HepG2 (cell line): ENCODE data around the gene IFT27. TPM values are rescaled to one million over a fixed set of nuclear protein-coding genes. Genes with fewer than 3 reads are reported as not detected.

Experiments
- ATAC-seq: fragments of 200-7000 bp; cut with Tn5 transposase; 3 replicates; pipeline ENCODE4 v1.9.1; 2020; ENCODE audit warnings: mild to moderate bottlenecking, moderate library complexity
- BruUV-seq: library from RNA; stranded (reverse); fragments of 400-500 nt; replicated peaks from 2 replicates; lab custom pipeline; 2021; lab: Mats Ljungman, UMichigan
- CTCF ChIA-PET: fragments of 300-600 bp; formaldehyde crosslinking; extraction: SDS; loops from one replicate; lab custom pipeline; 2021; ENCODE audit warnings: low total read pairs, inconsistent platforms, low intra/inter-chr PET ratio; lab: Yijun Ruan, JAX
- POLR2A ChIA-PET: fragments of 350-600 bp; sonication (Branson Sonifier 250); formaldehyde crosslinking; loops from one replicate; lab custom pipeline; 2020; ENCODE audit warnings: antibody characterized with exemption, inconsistent platforms; lab: Yijun Ruan, JAX
- DNase-seq: peaks from one replicate; pipeline ENCODE4 v3.0.0-alpha.2; 2015; ENCODE audit warnings: low spot score
- FAIRE-seq: peaks from 3 replicates; lab custom pipeline; 2011; peaks lifted over from hg19 to GRCh38; lab: Jason Lieb, UNC
- H2AFZ ChIP-seq: one replicate; pipeline ENCODE4 v1.6.1; 2011; ENCODE audit warnings: low read length, inconsistent platforms
- H3K27ac ChIP-seq: fragments of 300-600 bp; 3 replicates; pipeline ENCODE4 v1.8.0; 2011; ENCODE audit warnings: mixed run types, mild to moderate bottlenecking, mixed read lengths, low read length, inconsistent platforms; ENCODE audit not compliant: insufficient read depth; ENCODE audit errors: extremely low read length
- H3K27me3 ChIP-seq, 2 experiments: fragments of 200-600 bp in 1 of 2; 2 replicates in 1 of 2; 3 replicates in 1 of 2; pipeline versions ENCODE4 v1.6.0 to v1.8.0; 2011; ENCODE audit warnings: low read length in 2 of 2, mild to moderate bottlenecking in 2 of 2, moderate library complexity in 2 of 2, inconsistent platforms in 1 of 2; ENCODE audit not compliant: insufficient read depth in 2 of 2, control insufficient read depth in 1 of 2
- H3K36me3 ChIP-seq, 2 experiments: fragments of 200-600 bp in 1 of 2; replicated peaks in 1 of 2; 2 replicates in 1 of 2; 3 replicates in 1 of 2; pipeline versions ENCODE4 v1.5.1 to v1.8.0; 2011; ENCODE audit warnings: low read length in 2 of 2, inconsistent platforms in 1 of 2; ENCODE audit not compliant: insufficient read depth in 2 of 2, control insufficient read depth in 1 of 2
- H3K4me1 ChIP-seq: 2 replicates; pipeline ENCODE4 v1.5.1; 2012; ENCODE audit warnings: low read length, inconsistent platforms; ENCODE audit not compliant: insufficient read depth
- H3K4me2 ChIP-seq: 2 replicates; pipeline ENCODE4 v1.6.0; 2011; ENCODE audit warnings: low read depth, low read length, inconsistent platforms
- H3K4me3 ChIP-seq, 3 experiments: fragments of 200-600 bp in 1 of 3; sonication (generic), shearing (Covaris generic) in 1 of 3; replicated peaks in 1 of 3; 2 replicates each; pipeline ENCODE4 v1.5.1; 2011 to 2016; ENCODE audit warnings: low read length in 3 of 3, inconsistent platforms in 2 of 3, low read depth in 2 of 3, mild to moderate bottlenecking in 2 of 3, control low read depth in 1 of 3, mixed read lengths in 1 of 3; ENCODE audit not compliant: insufficient read depth in 1 of 3
- H3K79me2 ChIP-seq: one replicate; pipeline ENCODE4 v1.6.1; 2011; ENCODE audit warnings: low read length, inconsistent platforms; ENCODE audit not compliant: insufficient read depth
- H3K9ac ChIP-seq: 2 replicates; pipeline ENCODE4 v1.6.0; 2011; ENCODE audit warnings: mild to moderate bottlenecking, low read depth, low read length, inconsistent platforms; ENCODE audit not compliant: insufficient read depth
- H3K9me3 ChIP-seq: 2 replicates; pipeline ENCODE4 v1.5.1; 2012; ENCODE audit warnings: mild to moderate bottlenecking, low read length
- H4K20me1 ChIP-seq: 2 replicates; pipeline ENCODE4 v1.6.0; 2011; ENCODE audit warnings: inconsistent platforms, mild to moderate bottlenecking, low read length, moderate library complexity; ENCODE audit not compliant: insufficient read depth
- CBX2 ChIP-seq, 2 experiments: fragments of 200-600 bp in 1 of 2; sonication (generic); formaldehyde crosslinking in 1 of 2; IDR thresholded peaks; 2 replicates each; pipeline versions ENCODE4 v1.7.0 to v1.8.1; 2018 to 2022; ENCODE audit warnings: low read depth in 2 of 2, low read length in 1 of 2, mild to moderate bottlenecking in 1 of 2, missing genetic modification reagents in 1 of 2
- CCAR2 ChIP-seq: fragments of 200-400 bp; formaldehyde crosslinking; optimal IDR thresholded peaks from 2 replicates; pipeline ENCODE3; 2018; ENCODE audit warnings: low read depth, mild to moderate bottlenecking, low read length, moderate library complexity
- DNMT3B ChIP-seq: conservative IDR thresholded peaks from 2 replicates; pipeline ENCODE4 v1.6.1; 2016; ENCODE audit warnings: missing biosample characterization, control low read depth
- GATAD1 ChIP-seq: IDR thresholded peaks from 2 replicates; pipeline ENCODE4 v1.6.1; 2016; ENCODE audit warnings: missing genetic modification reagents, missing compliant biosample characterization
- HHEX ChIP-seq: IDR thresholded peaks from 2 replicates; pipeline ENCODE4 v1.6.1; 2016; ENCODE audit warnings: control low read depth
- IRF2 ChIP-seq: IDR thresholded peaks from 2 replicates; pipeline ENCODE4 v1.6.1; 2018; ENCODE audit warnings: missing genetic modification reagents, missing compliant biosample characterization
- JUNB ChIP-seq: sonication (generic); formaldehyde crosslinking; IDR thresholded peaks from 2 replicates; pipeline ENCODE4 v1.8.0; 2022; ENCODE audit warnings: missing genetic modification reagents, mild to moderate bottlenecking, borderline replicate concordance
- JUND ChIP-seq: sonication (generic); formaldehyde crosslinking; IDR thresholded peaks from 2 replicates; pipeline ENCODE4 v1.8.0; 2022; ENCODE audit warnings: mild to moderate bottlenecking, missing genetic modification reagents
- NFE2L2 ChIP-seq: fragments of 150-350 bp; IDR thresholded peaks from 2 replicates; pipeline ENCODE4 v1.6.1; 2014; ENCODE audit warnings: low read length
- PHF21A ChIP-seq: sonication (generic); formaldehyde crosslinking; IDR thresholded peaks from 2 replicates; pipeline ENCODE4 v1.5.0; 2020; ENCODE audit warnings: mild to moderate bottlenecking, missing genetic modification reagents
- SMAD1 ChIP-seq: sonication (generic); formaldehyde crosslinking; IDR thresholded peaks from 2 replicates; pipeline ENCODE4 v1.4.0; 2020; ENCODE audit warnings: missing genetic modification reagents, low read depth, mild to moderate bottlenecking, borderline replicate concordance
- STAT5B ChIP-seq: sonication (generic); formaldehyde crosslinking; IDR thresholded peaks from 2 replicates; pipeline ENCODE4 v1.4.0; 2020; ENCODE audit warnings: missing genetic modification reagents
- TRIM22 ChIP-seq: fragments of 450-650 bp; IDR thresholded peaks from 2 replicates; pipeline ENCODE4 v1.6.1; 2017
- U2AF2 ChIP-seq: fragments of 200-400 bp; formaldehyde crosslinking; IDR thresholded peaks from 2 replicates; pipeline ENCODE4 v1.6.1; 2017; ENCODE audit warnings: low read depth, mild to moderate bottlenecking, low read length
- WIZ ChIP-seq: sonication (generic); formaldehyde crosslinking; IDR thresholded peaks from 2 replicates; pipeline ENCODE4 v1.5.1; 2020; ENCODE audit warnings: mild to moderate bottlenecking, missing genetic modification reagents
- ZGPAT ChIP-seq: IDR thresholded peaks from 2 replicates; pipeline ENCODE4 v1.6.1; 2016; ENCODE audit warnings: mild to moderate bottlenecking
- ZIK1 ChIP-seq: sonication (generic); formaldehyde crosslinking; IDR thresholded peaks from 2 replicates; pipeline ENCODE4 v1.5.0; 2020; ENCODE audit warnings: mild to moderate bottlenecking, low read depth, missing genetic modification reagents, borderline replicate concordance
- ZKSCAN5 ChIP-seq: sonication (generic); formaldehyde crosslinking; IDR thresholded peaks from 2 replicates; pipeline ENCODE4 v1.5.1; 2020; ENCODE audit warnings: mild to moderate bottlenecking, missing genetic modification reagents
- ZNF232 ChIP-seq: sonication (generic); formaldehyde crosslinking; IDR thresholded peaks from 2 replicates; pipeline ENCODE4 v1.4.0; 2020; ENCODE audit warnings: missing genetic modification reagents, borderline replicate concordance
- WGBS: methylation state at CpG from one replicate; pipeline ENCODE4 v1.1.6; 2017; ENCODE audit warnings: low lambda C conversion rate; 5-methylcytosine and 5-hydroxymethylcytosine counted together
- in situ Hi-C: cut with HindIII; loops from 2 replicates; pipeline ENCODE4 v1.10.0; 2017; ENCODE audit warnings: low pct_unique_long_range_greater_than_20kb; ENCODE audit not compliant: extremely low pct_ligation_motif_present
- intact Hi-C: fragments of 100-400 bp; cut with micrococcal nuclease; formaldehyde crosslinking; loops from one replicate; pipeline ENCODE4 v1.10.0; 2022; ENCODE audit not compliant: unreplicated experiment
- polyA plus RNA-seq, 8 experiments: library from polyadenylated mRNA; depleted of rRNA in 3 of 8; stranded (reverse) in 7 of 8; unstranded in 1 of 8; fragments of >200 nt; fragmentation: Illumina TruSeq in 4 of 8; extraction: Trizol in 4 of 8; gene quantifications; 2 replicates each; pipeline versions ENCODE4 v1.2.1 to v1.2.3, GENCODE V29; 2011 to 2016; ENCODE audit warnings: low read depth in 4 of 8, missing spikeins in 1 of 8, mixed read lengths in 1 of 8; ENCODE audit not compliant: insufficient read depth in 1 of 8
- total RNA-seq, 5 experiments: library from RNA; depleted of rRNA; stranded (reverse); fragments of >200 nt; fragmentation: Illumina TruSeq; extraction: Trizol; gene quantifications; 2 replicates each; pipeline ENCODE4 v1.2.3, GENCODE V29; 2016; ENCODE audit warnings: low read depth in 1 of 5

The IFT27 gene
- total and polyA plus RNA-seq, 2 of the 13 experiments (the other 11 are each of a cell fraction or from before 2014, with no cell fraction given) = 0.25 to 0.33 TPM

GRCh38 chr22:36770513-36771231 is 5.2 kb downstream of the IFT27 start:
- POLR2A ChIA-PET = no interaction called here
- in situ Hi-C loops = loop anchor here (10.0 kb wide), 1 partner anchor 226 kb away; no protein-coding TSS in a partner anchor

More at GRCh38 chr22:36770513-36771231, 5.2 kb downstream of the IFT27 start:
- ATAC-seq = no peak
- H3K79me2 ChIP-seq = no peaks in the 10 kb centered on the region
- H3K4me3 ChIP-seq = no peak overlapping the region
- H3K4me1 ChIP-seq = no peaks in the 10 kb centered on the region
- H3K27ac ChIP-seq = no peak overlapping the region
- no peak overlapping the region for H2AFZ ChIP-seq
- H3K9me3 ChIP-seq = no peaks in the 10 kb centered on the region
- intact Hi-C loops = loop anchor here (10.0 kb wide), 1 partner anchor 226 kb away; no protein-coding TSS in a partner anchor
- H3K4me2 ChIP-seq = no peak overlapping the region
- H3K36me3 ChIP-seq = no peaks in the 10 kb centered on the region
- 25% methylated on average over 11 of the region's 11 CpGs for WGBS
- no TSS peak for BruUV-seq
- no peak for FAIRE-seq
- TF ChIP-seq STAT5B (CRISPR knock-in tag) (no peak), SMAD1 (CRISPR knock-in tag) (no peak), GATAD1 (CRISPR knock-in tag) (no peak), HHEX (CRISPR knock-in tag) (no peak), DNMT3B (CRISPR knock-in tag) (no peak), U2AF2 (no peak), NFE2L2 (no peak), CBX2 (IDR thresholded peaks at IDR 0.05; ENCODE audit: low read depth, low read length) (no peak), CBX2 (CRISPR knock-in tag; IDR thresholded peaks at IDR 0.05; ENCODE audit: low read depth) (no peak), IRF2 (CRISPR knock-in tag) (no peak), ZKSCAN5 (CRISPR knock-in tag) (no peak), JUNB (CRISPR knock-in tag) (no peak), ZNF232 (no peak), PHF21A (no peak), ZIK1 (CRISPR knock-in tag) (no peak), JUND (CRISPR knock-in tag) (no peak), ZGPAT (CRISPR knock-in tag) (no peak), TRIM22 (no peak), CCAR2 (no peak), WIZ (CRISPR knock-in tag) (no peak)
- H4K20me1 ChIP-seq = no peaks in the 10 kb centered on the region
- peaks cover 4 to 41% of the 10 kb centered on the region in 2 experiments; a peak in 4 of 5 replicates for H3K27me3 ChIP-seq
- no peak for DNase-seq
- CTCF ChIA-PET = no interaction called here
- no peak overlapping the region for H3K9ac ChIP-seq
